GM12865 (cell line): ENCODE measurements around the gene OR10W1.

Source experiments
- DNase-seq: peaks from one replicate; pipeline ENCODE4 v3.0.0; 2010; ENCODE audit warnings: low read depth
- H3K4me3 ChIP-seq: 2 replicates; pipeline ENCODE4 v1.5.1; 2011; ENCODE audit warnings: mild to moderate bottlenecking, low read depth, low read length, control low read depth
- TF ChIP-seq, protein P1 (sequence below): IDR thresholded peaks from 2 replicates; pipeline ENCODE4 v1.5.1; 2011; ENCODE audit warnings: low read length, control low read depth, low read depth, inconsistent platforms; ENCODE audit not compliant: insufficient read depth; ENCODE audit errors: missing control alignments

The OR10W1 gene

DNA sequence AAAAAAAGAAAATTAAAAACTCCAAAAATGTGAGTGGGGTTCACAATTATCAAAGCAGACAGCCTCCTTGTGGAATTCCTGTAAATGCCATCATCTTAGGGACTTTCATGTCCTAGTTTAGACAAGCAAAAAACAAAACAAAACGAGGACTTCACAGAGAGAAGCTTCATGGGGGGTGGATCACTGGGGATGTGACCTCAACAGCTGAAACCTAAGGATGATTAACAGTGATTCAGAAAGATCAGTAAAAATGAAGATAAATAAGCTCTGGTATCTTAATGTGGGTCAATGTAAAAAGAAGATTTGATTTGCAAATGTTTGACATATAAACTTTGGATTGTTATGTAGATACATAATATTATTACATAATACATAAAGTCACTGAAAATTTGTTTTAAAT, 8.1 kb upstream of the OR10W1 start:
- TF ChIP-seq, protein P1, sequence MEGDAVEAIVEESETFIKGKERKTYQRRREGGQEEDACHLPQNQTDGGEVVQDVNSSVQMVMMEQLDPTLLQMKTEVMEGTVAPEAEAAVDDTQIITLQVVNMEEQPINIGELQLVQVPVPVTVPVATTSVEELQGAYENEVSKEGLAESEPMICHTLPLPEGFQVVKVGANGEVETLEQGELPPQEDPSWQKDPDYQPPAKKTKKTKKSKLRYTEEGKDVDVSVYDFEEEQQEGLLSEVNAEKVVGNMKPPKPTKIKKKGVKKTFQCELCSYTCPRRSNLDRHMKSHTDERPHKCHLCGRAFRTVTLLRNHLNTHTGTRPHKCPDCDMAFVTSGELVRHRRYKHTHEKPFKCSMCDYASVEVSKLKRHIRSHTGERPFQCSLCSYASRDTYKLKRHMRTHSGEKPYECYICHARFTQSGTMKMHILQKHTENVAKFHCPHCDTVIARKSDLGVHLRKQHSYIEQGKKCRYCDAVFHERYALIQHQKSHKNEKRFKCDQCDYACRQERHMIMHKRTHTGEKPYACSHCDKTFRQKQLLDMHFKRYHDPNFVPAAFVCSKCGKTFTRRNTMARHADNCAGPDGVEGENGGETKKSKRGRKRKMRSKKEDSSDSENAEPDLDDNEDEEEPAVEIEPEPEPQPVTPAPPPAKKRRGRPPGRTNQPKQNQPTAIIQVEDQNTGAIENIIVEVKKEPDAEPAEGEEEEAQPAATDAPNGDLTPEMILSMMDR = no peak
- no peak for DNase-seq
- no peak overlapping the region for H3K4me3 ChIP-seq

GRCh38 chr11:58275002-58275401, 6.9 kb upstream of the OR10W1 start:
- no peak for DNase-seq
- no peak overlapping the region for H3K4me3 ChIP-seq
- TF ChIP-seq, protein P1 = no peak

- TF ChIP-seq, protein P1 = no peak
- no peak for DNase-seq
These were observed 8.1 kb downstream of the OR10W1 start for GRCh38 chr11:58259983-58260382.

GRCh38 chr11:58254936-58255335, 13.1 kb downstream of the OR10W1 start:
- no peak for DNase-seq
- TF ChIP-seq, protein P1 = no peak
- H3K4me3 ChIP-seq = no peak overlapping the region

More at GRCh38 chr11:58259983-58260382, 8.1 kb downstream of the OR10W1 start:
- no peak overlapping the region for H3K4me3 ChIP-seq

- TF ChIP-seq, protein P1 = no peak
- no peak overlapping the region for H3K4me3 ChIP-seq
- no peak for DNase-seq
These were observed 24.1 kb downstream of the OR10W1 start for GRCh38 chr11:58243954-58244353.

DNA sequence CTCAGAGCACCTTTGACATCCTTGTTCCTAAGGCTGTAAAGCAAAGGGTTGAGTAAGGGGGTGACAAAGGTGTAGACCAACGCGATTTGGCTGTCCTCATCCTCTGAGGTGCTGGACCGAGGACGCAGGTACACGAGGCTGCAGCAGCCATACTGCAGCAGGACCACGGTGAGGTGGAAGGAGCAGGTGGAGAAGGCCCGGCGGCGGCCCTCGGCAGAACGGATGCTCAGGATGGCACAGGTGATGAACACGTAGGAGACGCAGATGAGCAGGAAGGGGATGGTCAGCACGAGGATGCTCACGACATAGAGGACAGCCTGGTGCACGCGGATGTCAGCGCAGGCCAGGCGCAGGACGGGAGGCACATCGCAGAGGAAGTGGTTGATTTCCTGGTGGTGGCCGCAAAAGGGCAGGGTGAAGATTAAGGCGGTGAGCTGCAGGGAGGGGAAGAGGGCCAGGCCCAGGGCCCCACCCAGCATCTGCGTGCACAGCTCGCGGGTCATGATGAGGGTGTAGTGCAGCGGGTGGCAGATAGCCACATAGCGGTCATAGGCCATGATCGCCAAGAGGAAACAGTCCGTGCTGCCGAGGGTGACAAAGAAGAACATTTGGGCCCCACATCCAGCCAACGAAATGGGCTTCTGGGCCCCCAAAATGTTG, 40.0 kb downstream of the OR10W1 start:
- TF ChIP-seq, protein P1 = no peak
- H3K4me3 ChIP-seq = no peak overlapping the region
- no peak for DNase-seq

DNA sequence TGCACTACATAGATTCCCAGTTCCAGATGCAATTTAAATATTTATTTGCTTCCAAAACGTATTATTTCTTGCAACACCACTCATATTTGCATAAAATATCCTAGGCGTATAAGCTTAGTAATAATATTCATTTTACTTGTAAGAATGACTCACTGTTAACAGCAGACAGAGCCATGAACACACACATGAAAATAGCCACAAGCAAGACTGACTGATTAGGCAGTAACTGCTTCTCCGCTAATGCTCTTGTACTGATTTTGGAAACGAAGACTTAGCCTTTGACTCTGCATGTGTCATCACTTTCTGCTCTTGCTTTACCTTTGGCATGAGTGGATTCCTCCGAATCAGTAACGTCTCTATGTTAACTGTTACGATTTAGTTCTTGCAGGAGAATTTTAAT, 45.3 kb downstream of the OR10W1 start:
- no peak overlapping the region for H3K4me3 ChIP-seq
- no peak for DNase-seq
- TF ChIP-seq, protein P1 = no peak
